Measurements from ENCODE around the gene NFATC3. TPM values are rescaled to one million over a fixed set of nuclear protein-coding genes. Genes with fewer than 3 reads are reported as not detected.

NFATC3 gene
- total RNA-seq, 1 donor from 2014 or later, result 34.2 TPM

- no peak for DNase-seq (ENCODE audit: low spot score)
- H3F3A ChIP-seq (ENCODE audit: low read depth), result no peaks in the 10 kb centered on the region
- no peak overlapping the region for H3K4me3 ChIP-seq
- no peaks in the 10 kb centered on the region for H4K20me1 ChIP-seq (ENCODE audit: low read depth)
- no peaks in the 10 kb centered on the region for H3K27me3 ChIP-seq
- H3K4me1 ChIP-seq, result no peaks in the 10 kb centered on the region
- H3K9me3 Mint-ChIP-seq, result no peaks in the 10 kb centered on the region
- peaks cover 3% of the 10 kb centered on the region for H3K27me3 Mint-ChIP-seq (ENCODE audit: insufficient read depth, low read depth)
- H3K4me1 Mint-ChIP-seq, result peaks cover 12% of the 10 kb centered on the region
- no peak for TF ChIP-seq EZH2phosphoT487 (IDR thresholded peaks at IDR 0.05)
- TF ChIP-seq, protein P1, sequence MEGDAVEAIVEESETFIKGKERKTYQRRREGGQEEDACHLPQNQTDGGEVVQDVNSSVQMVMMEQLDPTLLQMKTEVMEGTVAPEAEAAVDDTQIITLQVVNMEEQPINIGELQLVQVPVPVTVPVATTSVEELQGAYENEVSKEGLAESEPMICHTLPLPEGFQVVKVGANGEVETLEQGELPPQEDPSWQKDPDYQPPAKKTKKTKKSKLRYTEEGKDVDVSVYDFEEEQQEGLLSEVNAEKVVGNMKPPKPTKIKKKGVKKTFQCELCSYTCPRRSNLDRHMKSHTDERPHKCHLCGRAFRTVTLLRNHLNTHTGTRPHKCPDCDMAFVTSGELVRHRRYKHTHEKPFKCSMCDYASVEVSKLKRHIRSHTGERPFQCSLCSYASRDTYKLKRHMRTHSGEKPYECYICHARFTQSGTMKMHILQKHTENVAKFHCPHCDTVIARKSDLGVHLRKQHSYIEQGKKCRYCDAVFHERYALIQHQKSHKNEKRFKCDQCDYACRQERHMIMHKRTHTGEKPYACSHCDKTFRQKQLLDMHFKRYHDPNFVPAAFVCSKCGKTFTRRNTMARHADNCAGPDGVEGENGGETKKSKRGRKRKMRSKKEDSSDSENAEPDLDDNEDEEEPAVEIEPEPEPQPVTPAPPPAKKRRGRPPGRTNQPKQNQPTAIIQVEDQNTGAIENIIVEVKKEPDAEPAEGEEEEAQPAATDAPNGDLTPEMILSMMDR (IDR thresholded peaks at IDR 0.05), result no peak
- no peak for TF ChIP-seq EZH2 (IDR thresholded peaks at IDR 0.05)
- peaks cover 2% of the 10 kb centered on the region for H3K36me3 Mint-ChIP-seq
- H3K79me2 ChIP-seq (ENCODE audit: low read depth), result no peaks in the 10 kb centered on the region
- no peak overlapping the region for H3K4me3 Mint-ChIP-seq
- no peak overlapping the region for H3K27ac ChIP-seq
- H3K9ac ChIP-seq, result no peak overlapping the region
- H3K4me2 ChIP-seq, result no peak overlapping the region
- H3K36me3 ChIP-seq, result no peaks in the 10 kb centered on the region
- no peak overlapping the region for H3K27ac Mint-ChIP-seq
- no peaks in the 10 kb centered on the region for H3K9me3 ChIP-seq (ENCODE audit: low read depth)
- H2AFZ ChIP-seq (replicated peaks), result no peak overlapping the region
These were observed 170.5 kb downstream of the NFATC3 start for GRCh38 chr16:68255712-68256111.

DNA sequence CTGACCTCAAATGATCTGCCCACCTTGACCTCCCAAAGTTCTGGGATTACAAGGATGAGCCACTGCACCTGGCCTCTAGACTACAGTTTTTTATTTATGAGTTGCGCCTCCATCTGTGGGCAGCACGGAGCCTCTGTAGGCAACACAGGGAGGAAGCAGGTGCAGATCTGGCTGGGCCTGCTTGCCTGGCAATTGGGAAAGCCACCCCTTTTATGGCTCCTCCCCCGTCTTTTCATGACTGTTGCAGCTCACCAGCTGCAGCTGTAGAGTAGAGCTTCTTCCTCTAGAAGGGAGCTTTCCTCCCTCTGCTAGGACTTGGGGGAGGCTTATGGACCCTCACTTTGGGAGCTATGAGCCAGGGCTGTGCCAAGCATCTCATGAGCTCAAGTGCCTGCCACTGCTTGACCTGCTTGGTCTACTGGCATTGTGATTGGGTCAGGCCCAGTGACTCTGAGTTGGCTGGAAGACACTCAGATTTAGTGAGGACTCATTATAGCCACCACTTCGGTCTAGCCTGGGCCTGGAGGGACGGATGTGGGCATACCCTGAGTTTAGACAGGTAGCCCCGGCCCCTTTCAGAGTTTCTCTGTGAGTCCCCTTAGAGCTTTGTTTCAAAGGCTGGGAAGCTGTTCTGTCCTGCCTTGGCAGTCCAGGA is 172.2 kb downstream of the NFATC3 start:
- Histone ChIP-seq H3K27me3 (no peaks in the 10 kb centered on the region), H3K9ac (no peak overlapping the region), H4K20me1 (ENCODE audit: low read depth) (no peaks in the 10 kb centered on the region), H3F3A (ENCODE audit: low read depth) (no peaks in the 10 kb centered on the region), H3K4me3 (no peak overlapping the region), H3K79me2 (ENCODE audit: low read depth) (no peaks in the 10 kb centered on the region), H3K4me2 (no peak overlapping the region), H2AFZ (replicated peaks) (no peak overlapping the region), H3K27ac (no peak overlapping the region), H3K4me1 (no peaks in the 10 kb centered on the region), H3K9me3 (ENCODE audit: low read depth) (no peaks in the 10 kb centered on the region), H3K36me3 (no peaks in the 10 kb centered on the region)
- TF ChIP-seq EZH2phosphoT487 (IDR thresholded peaks at IDR 0.05), result no peak
- no peaks in the 10 kb centered on the region for H3K36me3 Mint-ChIP-seq
- H3K9me3 Mint-ChIP-seq, result no peaks in the 10 kb centered on the region
- no peak overlapping the region for H3K4me3 Mint-ChIP-seq
- H3K27ac Mint-ChIP-seq, result peak overlapping the region; percentile 82
- no peak for DNase-seq (ENCODE audit: low spot score)
- H3K27me3 Mint-ChIP-seq (ENCODE audit: insufficient read depth, low read depth), result peaks cover 8% of the 10 kb centered on the region
- H3K4me1 Mint-ChIP-seq, result peaks cover 12% of the 10 kb centered on the region

- peaks cover 1% of the 10 kb centered on the region for H3K27me3 ChIP-seq
- no peaks in the 10 kb centered on the region for H3K36me3 Mint-ChIP-seq
- H3K36me3 ChIP-seq, result no peaks in the 10 kb centered on the region
- no peak overlapping the region for H3K4me2 ChIP-seq
- H3F3A ChIP-seq (ENCODE audit: low read depth), result no peaks in the 10 kb centered on the region
- H3K27ac ChIP-seq, result no peak overlapping the region
- peaks cover 12% of the 10 kb centered on the region for H3K27me3 Mint-ChIP-seq (ENCODE audit: insufficient read depth, low read depth)
- DNase-seq (ENCODE audit: low spot score), result no peak
- H3K9me3 Mint-ChIP-seq, result no peaks in the 10 kb centered on the region
- H4K20me1 ChIP-seq (ENCODE audit: low read depth), result no peaks in the 10 kb centered on the region
- peak overlapping the region; percentile 90 for H3K27ac Mint-ChIP-seq
- no peak overlapping the region for H3K9ac ChIP-seq
- H3K4me3 ChIP-seq, result no peak overlapping the region
- H3K9me3 ChIP-seq (ENCODE audit: low read depth), result no peaks in the 10 kb centered on the region
- H3K4me3 Mint-ChIP-seq, result no peak overlapping the region
- peaks cover 12% of the 10 kb centered on the region for H3K4me1 Mint-ChIP-seq
- no peak overlapping the region for H2AFZ ChIP-seq (replicated peaks)
- TF ChIP-seq, protein P1 (IDR thresholded peaks at IDR 0.05), result no peak
- no peak for TF ChIP-seq EZH2phosphoT487 (IDR thresholded peaks at IDR 0.05)
- TF ChIP-seq EZH2 (IDR thresholded peaks at IDR 0.05), result no peak
- no peaks in the 10 kb centered on the region for H3K4me1 ChIP-seq
- no peaks in the 10 kb centered on the region for H3K79me2 ChIP-seq (ENCODE audit: low read depth)
These were observed 173.0 kb downstream of the NFATC3 start for GRCh38 chr16:68257906-68258800.

All from neural progenitor cell (in vitro differentiated cells).